ENCODE results near the gene KLHDC10. TPM values are rescaled to one million over a fixed set of nuclear protein-coding genes. Genes with fewer than 3 reads are reported as not detected.

The KLHDC10 gene
- total RNA-seq, 1 experiment from 2014 or later: 21.6 TPM

GRCh38 chr7:130087364-130087763 is 17.0 kb downstream of the KLHDC10 start:
- ChIA-PET CTCF (no interaction called here), POLR2A (ENCODE audit: unreplicated experiment) (no interaction called here)
- no peaks in the 10 kb centered on the region for H3K9me2 ChIP-seq (replicated peaks; ENCODE audit: low read length)
- no peak overlapping the region for H3K4me2 ChIP-seq (ENCODE audit: low read length)
- H3K79me2 ChIP-seq (ENCODE audit: low read length): peaks cover 33% of the 10 kb centered on the region
- no peaks in the 10 kb centered on the region for H3K27me3 ChIP-seq (ENCODE audit: low read length)
- no TSS peak for BruUV-seq (replicated peaks)
- TF ChIP-seq EZH2phosphoT487 (IDR thresholded peaks at IDR 0.05; ENCODE audit: borderline replicate concordance, low read length) (no peak), EZH2 (IDR thresholded peaks at IDR 0.05; ENCODE audit: low read length, unreplicated experiment) (no peak)
- TF ChIP-seq, protein P1, sequence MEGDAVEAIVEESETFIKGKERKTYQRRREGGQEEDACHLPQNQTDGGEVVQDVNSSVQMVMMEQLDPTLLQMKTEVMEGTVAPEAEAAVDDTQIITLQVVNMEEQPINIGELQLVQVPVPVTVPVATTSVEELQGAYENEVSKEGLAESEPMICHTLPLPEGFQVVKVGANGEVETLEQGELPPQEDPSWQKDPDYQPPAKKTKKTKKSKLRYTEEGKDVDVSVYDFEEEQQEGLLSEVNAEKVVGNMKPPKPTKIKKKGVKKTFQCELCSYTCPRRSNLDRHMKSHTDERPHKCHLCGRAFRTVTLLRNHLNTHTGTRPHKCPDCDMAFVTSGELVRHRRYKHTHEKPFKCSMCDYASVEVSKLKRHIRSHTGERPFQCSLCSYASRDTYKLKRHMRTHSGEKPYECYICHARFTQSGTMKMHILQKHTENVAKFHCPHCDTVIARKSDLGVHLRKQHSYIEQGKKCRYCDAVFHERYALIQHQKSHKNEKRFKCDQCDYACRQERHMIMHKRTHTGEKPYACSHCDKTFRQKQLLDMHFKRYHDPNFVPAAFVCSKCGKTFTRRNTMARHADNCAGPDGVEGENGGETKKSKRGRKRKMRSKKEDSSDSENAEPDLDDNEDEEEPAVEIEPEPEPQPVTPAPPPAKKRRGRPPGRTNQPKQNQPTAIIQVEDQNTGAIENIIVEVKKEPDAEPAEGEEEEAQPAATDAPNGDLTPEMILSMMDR (conservative IDR thresholded peaks at IDR 0.05; ENCODE audit: low read depth, low read length): no peak
- ATAC-seq (no peak), DNase-seq (no peak)
- no peak overlapping the region for H3K27ac ChIP-seq (ENCODE audit: low read length)
- no peaks in the 10 kb centered on the region for H3K36me3 ChIP-seq (ENCODE audit: low read depth, low read length)
- intact Hi-C loops (cut with micrococcal nuclease): no loop called here
- no peak overlapping the region for H3K9ac ChIP-seq (ENCODE audit: low read length)
- H4K20me1 ChIP-seq (ENCODE audit: low read length): no peaks in the 10 kb centered on the region
- no peaks in the 10 kb centered on the region for H3K4me1 ChIP-seq (ENCODE audit: insufficient read depth, low read length)
- H2AFZ ChIP-seq (ENCODE audit: low read length): no peak overlapping the region
- H3F3A ChIP-seq (ENCODE audit: low read length, unreplicated experiment): no peaks in the 10 kb centered on the region
- no peaks in the 10 kb centered on the region for H3K9me3 ChIP-seq (ENCODE audit: low read length)
- H3K4me3 ChIP-seq (ENCODE audit: low read length): no peak overlapping the region

DNA sequence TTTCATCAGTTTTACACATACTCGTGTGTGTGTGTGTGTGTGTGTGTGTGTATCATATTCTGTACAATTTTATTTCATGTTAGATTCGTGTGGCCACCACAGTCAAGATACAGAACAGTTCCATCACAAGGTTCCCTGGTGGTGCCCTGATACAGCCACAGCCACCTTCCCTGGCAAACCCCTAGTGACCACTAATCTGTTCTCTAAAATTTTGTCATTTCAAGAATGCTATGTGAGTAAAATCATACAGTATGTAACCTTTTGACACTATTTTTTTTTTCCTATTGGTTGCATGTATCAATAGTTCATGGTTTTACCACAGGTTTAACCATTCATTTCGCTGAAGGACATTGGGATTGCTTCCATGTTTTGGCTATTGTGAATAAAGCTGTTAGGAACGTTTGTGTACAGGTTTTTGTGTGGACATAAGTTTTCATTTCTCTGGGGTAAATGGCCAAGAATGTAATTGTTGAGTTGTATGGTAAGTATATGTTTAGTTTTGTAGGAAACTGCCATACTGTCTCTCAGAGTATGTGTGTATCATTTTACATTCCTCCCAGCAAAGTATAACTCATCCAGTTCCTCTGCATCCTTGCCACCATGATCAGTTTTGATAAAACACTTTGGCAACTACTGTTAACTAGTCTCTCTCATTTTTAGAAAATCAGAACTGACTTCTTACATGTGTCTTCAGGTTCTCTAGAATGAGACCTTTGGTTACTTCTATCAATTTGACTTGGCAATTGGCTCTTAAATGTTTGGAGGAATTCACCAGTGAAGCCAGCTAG is 20.6 kb downstream of the KLHDC10 start:
- no peak overlapping the region for H3K9ac ChIP-seq (ENCODE audit: low read length)
- ChIA-PET CTCF (no interaction called here), POLR2A (ENCODE audit: unreplicated experiment) (no interaction called here)
- no peak overlapping the region for H3K27ac ChIP-seq (ENCODE audit: low read length)
- DNase-seq: no peak
- H3K4me2 ChIP-seq (ENCODE audit: low read length): no peak overlapping the region
- no peaks in the 10 kb centered on the region for H3K9me3 ChIP-seq (ENCODE audit: low read length)
- no peak overlapping the region for H2AFZ ChIP-seq (ENCODE audit: low read length)
- H3K9me2 ChIP-seq (replicated peaks; ENCODE audit: low read length): no peaks in the 10 kb centered on the region
- no TSS peak for BruUV-seq (replicated peaks)
- ATAC-seq: no peak
- H3F3A ChIP-seq (ENCODE audit: low read length, unreplicated experiment): no peaks in the 10 kb centered on the region
- no peaks in the 10 kb centered on the region for H3K4me1 ChIP-seq (ENCODE audit: insufficient read depth, low read length)
- no peaks in the 10 kb centered on the region for H3K27me3 ChIP-seq (ENCODE audit: low read length)
- no peak overlapping the region for H3K4me3 ChIP-seq (ENCODE audit: low read length)
- no peak for TF ChIP-seq EZH2 (IDR thresholded peaks at IDR 0.05; ENCODE audit: low read length, unreplicated experiment)
- TF ChIP-seq, protein P1 (conservative IDR thresholded peaks at IDR 0.05; ENCODE audit: low read depth, low read length): no peak
- H3K79me2 ChIP-seq (ENCODE audit: low read length): peaks cover 29% of the 10 kb centered on the region
- H3K36me3 ChIP-seq (ENCODE audit: low read depth, low read length): no peaks in the 10 kb centered on the region
- intact Hi-C loops (cut with micrococcal nuclease): no loop called here
- no peaks in the 10 kb centered on the region for H4K20me1 ChIP-seq (ENCODE audit: low read length)

DNA sequence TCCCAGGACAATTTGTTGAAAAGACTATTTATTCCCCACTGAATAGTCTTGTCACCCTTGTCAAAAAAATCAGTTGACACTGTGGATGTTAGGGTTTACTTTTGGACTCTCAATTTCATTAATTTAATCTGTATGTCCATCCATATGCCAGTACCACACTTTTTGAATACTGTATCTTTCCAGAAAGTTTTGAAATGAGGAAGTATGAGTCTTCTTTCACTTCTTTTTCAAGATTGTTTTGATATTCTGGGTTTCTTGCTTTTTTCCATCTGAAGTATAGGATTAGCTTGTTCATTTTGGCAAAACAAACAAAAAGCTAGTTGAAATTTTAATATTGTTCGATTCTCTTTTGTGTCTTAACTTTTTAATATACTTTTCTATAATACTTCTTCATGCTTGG is 21.7 kb downstream of the KLHDC10 start:
- no TSS peak for BruUV-seq (replicated peaks)

More for the DNA sequence above, 21.7 kb downstream of the KLHDC10 start:
- H3K4me2 ChIP-seq (ENCODE audit: low read length): no peak overlapping the region
- no peaks in the 10 kb centered on the region for H3K4me1 ChIP-seq (ENCODE audit: insufficient read depth, low read length)
- H3K4me3 ChIP-seq (ENCODE audit: low read length): no peak overlapping the region
- no peak overlapping the region for H3K9ac ChIP-seq (ENCODE audit: low read length)
- no peaks in the 10 kb centered on the region for H3K9me3 ChIP-seq (ENCODE audit: low read length)
- TF ChIP-seq EZH2phosphoT487 (IDR thresholded peaks at IDR 0.05; ENCODE audit: borderline replicate concordance, low read length) (no peak), EZH2 (IDR thresholded peaks at IDR 0.05; ENCODE audit: low read length, unreplicated experiment) (no peak)
- TF ChIP-seq, protein P1 (conservative IDR thresholded peaks at IDR 0.05; ENCODE audit: low read depth, low read length): no peak
- peaks cover 18% of the 10 kb centered on the region for H3K79me2 ChIP-seq (ENCODE audit: low read length)
- no peak overlapping the region for H3K27ac ChIP-seq (ENCODE audit: low read length)
- CTCF ChIA-PET: no interaction called here
- H3K36me3 ChIP-seq (ENCODE audit: low read depth, low read length): no peaks in the 10 kb centered on the region
- no peaks in the 10 kb centered on the region for H3K9me2 ChIP-seq (replicated peaks; ENCODE audit: low read length)
- H3K27me3 ChIP-seq (ENCODE audit: low read length): no peaks in the 10 kb centered on the region
- no peaks in the 10 kb centered on the region for H4K20me1 ChIP-seq (ENCODE audit: low read length)
- intact Hi-C loops (cut with micrococcal nuclease): no loop called here
- POLR2A ChIA-PET (ENCODE audit: unreplicated experiment): no interaction called here
- H3F3A ChIP-seq (ENCODE audit: low read length, unreplicated experiment): no peaks in the 10 kb centered on the region
- H2AFZ ChIP-seq (ENCODE audit: low read length): no peak overlapping the region
- no peak for DNase-seq
- no peak for ATAC-seq
